Testis (tissue), 2 donors: ENCODE measurements around the gene DNAJC4.

Experiments used
- CTCF ChIP-seq, 3 experiments: fragments of 450-650 bp in 2 of 3; fragments of 200-600 bp in 1 of 3; sonication (generic) in 1 of 3; IDR thresholded peaks; one replicate each; pipeline ENCODE4 v1.5.1; 2016 to 2019; ENCODE audit warnings: antibody characterized with exemption in 3 of 3, mild to moderate bottlenecking in 2 of 3, moderate library complexity in 1 of 3
- POLR2A ChIP-seq: fragments of 450-650 bp; IDR thresholded peaks from one replicate; pipeline ENCODE4 v1.6.1; 2017; ENCODE audit warnings: antibody characterized with exemption, mild to moderate bottlenecking, moderate library complexity

- TF ChIP-seq CTCF (IDR thresholded peaks at IDR 0.05), result no peak
- TF ChIP-seq POLR2A, result no peak
Observed at GRCh38 chr11:64219755-64220154, 10.6 kb upstream of the DNAJC4 start.
